Measurements from ENCODE around the gene MTARC1. TPM values are rescaled to one million over a fixed set of nuclear protein-coding genes. Genes with fewer than 3 reads are reported as not detected.

The MTARC1 gene
- total and polyA plus RNA-seq, 7 donors, result 1.7 to 6.4 (median 3.4) TPM

GRCh38 chr1:220770245-220770913 is 16.3 kb upstream of the MTARC1 start:
- 86 to 88% (median 88%) methylated on average over 15 of the region's 15 CpGs for WGBS, 3 donors
- Histone ChIP-seq H3K27ac (no peak overlapping the region), H3K4me1 (peaks cover 7% of the 10 kb centered on the region), H3K27me3 (ENCODE audit: insufficient read depth in 3 of 3, low read length in 2 of 3) (no peaks in the 10 kb centered on the region), H3K36me3 (ENCODE audit: insufficient read depth in 1 of 2, low read depth in 1 of 2) (peaks cover 0 to 48% of the 10 kb centered on the region in 2 donors), H3K4me3 (no peak overlapping the region), H3K9me3 (no peaks in the 10 kb centered on the region)
- intact Hi-C loops (cut with DNase I), result loop anchor here (10.0 kb wide), 2 partner anchors 486 to 496 kb away; partner anchors contain the start of gene RAB3GAP2 (in 1 of the 2)
- no peak for DNase-seq
- TF ChIP-seq CTCF (IDR thresholded peaks at IDR 0.05), result no peak
- no peak for ATAC-seq

GRCh38 chr1:220772846-220773245 is 13.9 kb upstream of the MTARC1 start:
- Histone ChIP-seq H3K9me3 (no peaks in the 10 kb centered on the region), H3K36me3 (ENCODE audit: insufficient read depth in 1 of 2, low read depth in 1 of 2) (peaks cover 0 to 47% of the 10 kb centered on the region in 2 donors), H3K4me3 (no peak overlapping the region), H3K27ac (no peak overlapping the region), H3K4me1 (peaks cover 8% of the 10 kb centered on the region), H3K27me3 (ENCODE audit: insufficient read depth in 3 of 3, low read length in 2 of 3) (no peaks in the 10 kb centered on the region)
- WGBS, 3 donors, result 84 to 89% (median 84%) methylated on average over 4 of the region's 4 CpGs
- intact Hi-C loops (cut with DNase I), result loop anchor here (10.0 kb wide), 2 partner anchors 488 to 498 kb away; partner anchors contain the start of gene RAB3GAP2 (in 1 of the 2)
- no peak for ATAC-seq
- no peak for TF ChIP-seq CTCF (IDR thresholded peaks at IDR 0.05)
- no peak for DNase-seq

- TF ChIP-seq CTCF (IDR thresholded peaks at IDR 0.05), result peak; percentile 83
- 35 to 50% (median 42%) methylated on average over 8 of the region's 8 CpGs for WGBS, 3 donors
- Histone ChIP-seq H3K27me3 (ENCODE audit: insufficient read depth in 3 of 3, low read length in 2 of 3) (no peaks in the 10 kb centered on the region), H3K4me3 (no peak overlapping the region), H3K4me1 (peaks cover 3% of the 10 kb centered on the region), H3K9me3 (no peaks in the 10 kb centered on the region), H3K36me3 (ENCODE audit: insufficient read depth in 1 of 2, low read depth in 1 of 2) (peaks cover 3 to 46% of the 10 kb centered on the region in 2 donors), H3K27ac (no peak overlapping the region)
- ATAC-seq (peak in 1 of 4 donors; percentile 61), DNase-seq (peak in 1 of 2 donors; percentile 35)
- intact Hi-C loops (cut with DNase I), result loop anchor here (1.0 to 10.0 kb wide), 5 partner anchors 93 to 501 kb away; partner anchors contain the start of gene RAB3GAP2 (in 1 of the 2)
Measured at GRCh38 chr1:220775240-220775853, 11.4 kb upstream of the MTARC1 start.

- intact Hi-C loops (cut with DNase I), result loop anchor here (5.0 to 10.0 kb wide), 4 partner anchors 94 to 501 kb away; partner anchors contain the start of gene RAB3GAP2 (in 1 of the 2)
- Histone ChIP-seq H3K4me1 (peaks cover 3% of the 10 kb centered on the region), H3K9me3 (no peaks in the 10 kb centered on the region), H3K27me3 (ENCODE audit: insufficient read depth in 3 of 3, low read length in 2 of 3) (no peaks in the 10 kb centered on the region), H3K4me3 (no peak overlapping the region), H3K27ac (no peak overlapping the region), H3K36me3 (ENCODE audit: insufficient read depth in 1 of 2, low read depth in 1 of 2) (peaks cover 3 to 40% of the 10 kb centered on the region in 2 donors)
- DNase-seq (no peak), ATAC-seq (no peak)
- TF ChIP-seq CTCF (IDR thresholded peaks at IDR 0.05), result no peak
- 88 to 94% (median 90%) methylated on average over 7 of the region's 7 CpGs for WGBS, 3 donors
Measured at GRCh38 chr1:220776254-220776653, 10.5 kb upstream of the MTARC1 start.
